A549 (cell line): ENCODE measurements around the gene GLB1L2.
"Not testable (repeated sequence)": the region's sequence is repeated elsewhere in the genome, so short reads cannot be mapped to it uniquely, and the experiment has no call there.

Experiments used
- CBX8 ChIP-seq: fragments of 200-600 bp; sonication (generic); IDR thresholded peaks from 2 replicates; pipeline ENCODE4 v1.6.1; 2016
- CEBPB ChIP-seq, 2 experiments: fragments of >200 bp in 1 of 2; sonication (Bioruptor Twin) in 1 of 2; formaldehyde crosslinking in 1 of 2; IDR thresholded peaks; 2 replicates each; pipeline ENCODE4 v1.6.1; 2012 to 2016
- CTCF ChIP-seq: fragments of >200 bp; sonication (Bioruptor Twin); formaldehyde crosslinking; IDR thresholded peaks from 3 replicates; pipeline ENCODE4 v1.5.1; 2016
- EP300 ChIP-seq, 2 experiments: fragments of >200 bp; sonication (Bioruptor Twin); formaldehyde crosslinking; IDR thresholded peaks; 2 replicates in 1 of 2; 3 replicates in 1 of 2; pipeline ENCODE4 v1.6.1; 2016 to 2017
- HMGXB4 ChIP-seq: fragments of 250-450 bp; sonication (Bioruptor Pico); IDR thresholded peaks from 2 replicates; pipeline ENCODE4 v1.5.0; 2021; ENCODE audit warnings: mild to moderate bottlenecking, moderate library complexity, borderline replicate concordance
- JUNB ChIP-seq: fragments of >200 bp; sonication (Bioruptor Twin); formaldehyde crosslinking; IDR thresholded peaks from 2 replicates; pipeline ENCODE4 v1.6.1; 2016
- PBX3 ChIP-seq: IDR thresholded peaks from 2 replicates; pipeline ENCODE4 v1.6.1; 2012
- PHF8 ChIP-seq: fragments of 200-600 bp; sonication (generic); IDR thresholded peaks from 2 replicates; pipeline ENCODE4 v1.6.1; 2016; ENCODE audit warnings: low read depth, mild to moderate bottlenecking, antibody characterized with exemption, moderate library complexity, borderline replicate concordance
- RAD21 ChIP-seq, 2 experiments: fragments of >200 bp in 1 of 2; sonication (Bioruptor Twin) in 1 of 2; formaldehyde crosslinking in 1 of 2; IDR thresholded peaks in 1 of 2; conservative IDR thresholded peaks in 1 of 2; 2 replicates in 1 of 2; 3 replicates in 1 of 2; pipeline ENCODE4 v1.6.1; 2012 to 2018; ENCODE audit warnings: inconsistent platforms in 1 of 2
- REST ChIP-seq: fragments of 200-600 bp; sonication (generic); IDR thresholded peaks from 2 replicates; pipeline ENCODE4 v1.6.1; 2016; ENCODE audit warnings: antibody characterized with exemption, mild to moderate bottlenecking, moderate library complexity
- SMC3 ChIP-seq: fragments of >200 bp; sonication (Bioruptor Twin); formaldehyde crosslinking; IDR thresholded peaks from 3 replicates; pipeline ENCODE4 v1.6.1; 2018; ENCODE audit warnings: inconsistent platforms
- ZFP36 ChIP-seq: fragments of 450-650 bp; IDR thresholded peaks from 2 replicates; pipeline ENCODE4 v1.6.1; 2014; ENCODE audit warnings: borderline replicate concordance; ENCODE audit not compliant: partially characterized antibody

GRCh38 chr11:134321373-134321772, 10.4 kb upstream of the GLB1L2 start:
- not testable (repeated sequence) for TF ChIP-seq CTCF; SMC3; HMGXB4 (CRISPR knock-in tag); REST; EP300 (IDR thresholded peaks at IDR 0.05); CEBPB (IDR thresholded peaks at IDR 0.05); PBX3; PHF8; JUNB; RAD21 (conservative IDR thresholded peaks at IDR 0.05 in 1 of 2, IDR thresholded peaks at IDR 0.05 in 1 of 2); ZFP36; CBX8
